Stimulated activated CD4-positive, alpha-beta T cell treated with anti-CD3 and anti-CD28 coated beads, Interleukin-1b, Interleukin-23, amount 100 ng/mL, for 48 hours (primary cell): ENCODE data around the gene TMEM156.

Source experiments
- DNase-seq: peaks from one replicate; pipeline ENCODE4 v3.0.0-alpha.2; 2020

Gene TMEM156

DNA sequence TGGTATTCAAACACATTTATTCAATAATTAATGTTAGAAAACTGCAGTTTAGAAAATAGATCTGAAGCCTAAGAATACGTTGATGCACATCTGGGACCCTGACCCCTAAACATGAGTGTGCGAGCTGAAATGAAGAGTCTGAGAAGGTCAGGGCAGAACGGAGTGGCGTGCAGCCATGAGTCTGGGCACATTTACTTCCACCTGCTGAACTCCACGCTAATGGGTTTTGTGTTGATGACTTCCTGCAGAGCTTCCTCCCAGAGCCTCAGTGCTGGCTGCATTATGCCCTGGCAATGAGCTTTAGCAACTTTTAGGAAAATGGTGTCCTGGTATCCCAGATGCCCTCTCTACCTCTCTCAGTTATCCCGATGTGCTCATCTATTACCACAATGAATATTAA lies 111.5 kb downstream of the TMEM156 start:
- DNase-seq, result no peak

DNA sequence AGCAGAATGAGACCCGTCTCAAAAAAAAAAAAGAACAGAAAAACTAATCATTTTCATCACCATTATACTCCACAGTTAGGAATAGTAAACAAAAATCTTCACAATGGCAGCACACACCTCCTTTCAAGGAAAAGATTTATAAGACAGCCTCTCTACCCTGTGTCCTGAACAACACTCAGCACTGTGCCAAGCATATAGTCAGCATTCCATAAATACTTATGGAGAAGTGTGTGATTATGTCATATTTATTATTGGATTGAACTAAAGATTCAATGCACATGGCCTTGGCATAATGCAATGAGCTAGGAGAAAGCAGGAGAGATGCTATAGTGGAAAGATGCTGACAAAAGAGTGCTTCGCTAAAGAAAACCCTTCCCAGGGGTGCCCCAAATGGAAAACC lies 112.0 kb downstream of the TMEM156 start:
- DNase-seq, result no peak

DNA sequence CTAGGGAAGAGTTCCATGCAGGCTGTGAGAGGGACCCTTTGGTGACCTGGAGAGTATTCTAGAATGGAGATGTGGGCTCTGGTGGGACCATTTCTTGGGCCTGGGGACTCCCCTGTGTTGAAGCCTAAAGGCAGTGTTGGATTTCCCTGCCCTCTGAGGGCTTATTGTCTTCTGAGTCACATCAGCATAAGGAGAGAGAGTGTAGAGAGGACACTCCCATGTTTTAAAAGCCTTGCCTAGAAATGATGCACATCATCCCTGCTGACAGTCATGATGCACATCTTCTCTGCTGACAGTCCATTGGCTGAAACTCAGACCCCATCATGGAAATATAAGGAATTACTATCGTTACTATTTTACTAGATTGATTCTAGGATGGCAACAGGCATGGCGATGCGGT lies 112.7 kb downstream of the TMEM156 start:
- no peak for DNase-seq

DNA sequence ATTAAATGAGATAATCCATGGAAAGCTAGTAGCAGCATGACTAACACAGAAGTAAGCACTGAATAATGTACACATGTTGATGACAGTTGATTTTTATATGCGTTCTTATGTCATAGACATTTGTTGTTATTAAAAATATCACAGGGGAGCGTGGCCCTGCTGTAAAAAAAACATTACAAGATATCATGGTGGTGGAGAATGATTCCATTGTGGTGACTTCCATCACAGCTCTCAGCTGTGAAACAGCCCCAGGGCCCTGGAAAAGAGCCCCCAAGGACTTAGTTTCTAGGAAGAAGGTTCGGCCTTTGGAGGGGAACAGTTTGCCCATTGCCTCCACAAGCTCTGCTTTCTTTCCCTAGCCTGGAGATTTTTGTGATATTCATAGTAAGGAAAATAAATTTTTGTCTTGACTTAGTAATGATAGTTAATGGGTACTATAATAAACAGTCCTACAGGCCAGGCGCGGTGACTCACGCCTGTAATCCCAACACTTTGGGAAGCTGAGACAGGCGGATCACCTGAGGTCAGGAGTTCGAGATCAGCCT lies 114.7 kb downstream of the TMEM156 start:
- DNase-seq, result no peak
